ENCODE data around the gene XPA. TPM values are rescaled to one million over a fixed set of nuclear protein-coding genes. Genes with fewer than 3 reads are reported as not detected.

XPA gene
- total and polyA plus RNA-seq, 2 of the 13 experiments (the other 11 are each of a cell fraction or from before 2014, with no cell fraction given), result 2.3 to 15.2 TPM

- TF ChIP-seq SCMH1 (CRISPR knock-in tag; IDR thresholded peaks at IDR 0.05; ENCODE audit: borderline replicate concordance) (no peak), ARID5B (CRISPR knock-in tag; IDR thresholded peaks at IDR 0.05) (peak; percentile 40; the same call in 1 of the 2 replicates), ZNF33A (CRISPR knock-in tag; IDR thresholded peaks at IDR 0.05; ENCODE audit: borderline replicate concordance) (no peak), FOXM1 (CRISPR knock-in tag; IDR thresholded peaks at IDR 0.05) (no peak), MBNL3 (CRISPR knock-in tag; conservative IDR thresholded peaks at IDR 0.05) (no peak), ZNF660 (CRISPR knock-in tag; IDR thresholded peaks at IDR 0.05; ENCODE audit: borderline replicate concordance, low read depth) (no peak), KMT2A (CRISPR knock-in tag; IDR thresholded peaks at IDR 0.05) (peak; percentile 95), ZNF784 (CRISPR knock-in tag; IDR thresholded peaks at IDR 0.05; ENCODE audit: borderline replicate concordance) (peak; percentile 41; the same call in 1 of the 2 replicates), KLF15 (CRISPR knock-in tag; IDR thresholded peaks at IDR 0.05; ENCODE audit: borderline replicate concordance) (no peak; the same call in 1 of the 2 replicates), ERF (CRISPR knock-in tag; IDR thresholded peaks at IDR 0.05) (peak; percentile 56), CHCHD3 (CRISPR knock-in tag; IDR thresholded peaks at IDR 0.05) (no peak)
- TF ChIP-seq, protein P1, sequence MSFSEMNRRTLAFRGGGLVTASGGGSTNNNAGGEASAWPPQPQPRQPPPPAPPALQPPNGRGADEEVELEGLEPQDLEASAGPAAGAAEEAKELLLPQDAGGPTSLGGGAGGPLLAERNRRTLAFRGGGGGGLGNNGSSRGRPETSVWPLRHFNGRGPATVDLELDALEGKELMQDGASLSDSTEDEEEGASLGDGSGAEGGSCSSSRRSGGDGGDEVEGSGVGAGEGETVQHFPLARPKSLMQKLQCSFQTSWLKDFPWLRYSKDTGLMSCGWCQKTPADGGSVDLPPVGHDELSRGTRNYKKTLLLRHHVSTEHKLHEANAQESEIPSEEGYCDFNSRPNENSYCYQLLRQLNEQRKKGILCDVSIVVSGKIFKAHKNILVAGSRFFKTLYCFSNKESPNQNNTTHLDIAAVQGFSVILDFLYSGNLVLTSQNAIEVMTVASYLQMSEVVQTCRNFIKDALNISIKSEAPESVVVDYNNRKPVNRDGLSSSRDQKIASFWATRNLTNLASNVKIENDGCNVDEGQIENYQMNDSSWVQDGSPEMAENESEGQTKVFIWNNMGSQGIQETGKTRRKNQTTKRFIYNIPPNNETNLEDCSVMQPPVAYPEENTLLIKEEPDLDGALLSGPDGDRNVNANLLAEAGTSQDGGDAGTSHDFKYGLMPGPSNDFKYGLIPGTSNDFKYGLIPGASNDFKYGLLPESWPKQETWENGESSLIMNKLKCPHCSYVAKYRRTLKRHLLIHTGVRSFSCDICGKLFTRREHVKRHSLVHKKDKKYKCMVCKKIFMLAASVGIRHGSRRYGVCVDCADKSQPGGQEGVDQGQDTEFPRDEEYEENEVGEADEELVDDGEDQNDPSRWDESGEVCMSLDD (CRISPR knock-in tag; IDR thresholded peaks at IDR 0.05; ENCODE audit: borderline replicate concordance), result no peak
- TF ChIP-seq, protein P2, sequence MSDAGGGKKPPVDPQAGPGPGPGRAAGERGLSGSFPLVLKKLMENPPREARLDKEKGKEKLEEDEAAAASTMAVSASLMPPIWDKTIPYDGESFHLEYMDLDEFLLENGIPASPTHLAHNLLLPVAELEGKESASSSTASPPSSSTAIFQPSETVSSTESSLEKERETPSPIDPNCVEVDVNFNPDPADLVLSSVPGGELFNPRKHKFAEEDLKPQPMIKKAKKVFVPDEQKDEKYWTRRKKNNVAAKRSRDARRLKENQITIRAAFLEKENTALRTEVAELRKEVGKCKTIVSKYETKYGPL (CRISPR knock-in tag; IDR thresholded peaks at IDR 0.05), result no peak; the same call in 1 of the 2 replicates
- TF ChIP-seq, protein P3, sequence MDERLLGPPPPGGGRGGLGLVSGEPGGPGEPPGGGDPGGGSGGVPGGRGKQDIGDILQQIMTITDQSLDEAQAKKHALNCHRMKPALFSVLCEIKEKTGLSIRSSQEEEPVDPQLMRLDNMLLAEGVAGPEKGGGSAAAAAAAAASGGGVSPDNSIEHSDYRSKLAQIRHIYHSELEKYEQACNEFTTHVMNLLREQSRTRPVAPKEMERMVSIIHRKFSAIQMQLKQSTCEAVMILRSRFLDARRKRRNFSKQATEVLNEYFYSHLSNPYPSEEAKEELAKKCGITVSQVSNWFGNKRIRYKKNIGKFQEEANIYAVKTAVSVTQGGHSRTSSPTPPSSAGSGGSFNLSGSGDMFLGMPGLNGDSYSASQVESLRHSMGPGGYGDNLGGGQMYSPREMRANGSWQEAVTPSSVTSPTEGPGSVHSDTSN (CRISPR knock-in tag; IDR thresholded peaks at IDR 0.05), result no peak
- TF ChIP-seq, protein P4, sequence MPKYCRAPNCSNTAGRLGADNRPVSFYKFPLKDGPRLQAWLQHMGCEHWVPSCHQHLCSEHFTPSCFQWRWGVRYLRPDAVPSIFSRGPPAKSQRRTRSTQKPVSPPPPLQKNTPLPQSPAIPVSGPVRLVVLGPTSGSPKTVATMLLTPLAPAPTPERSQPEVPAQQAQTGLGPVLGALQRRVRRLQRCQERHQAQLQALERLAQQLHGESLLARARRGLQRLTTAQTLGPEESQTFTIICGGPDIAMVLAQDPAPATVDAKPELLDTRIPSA (CRISPR knock-in tag; IDR thresholded peaks at IDR 0.05; ENCODE audit: borderline replicate concordance), result 0 out of 2 replicates have a peak, but pooled peaks have one; percentile 68
Observed at GRCh38 chr9:97632985-97633858, 63.9 kb downstream of the XPA start, which contains the start of the genes NCBP1 and TSTD2 (continued).

Measured in HepG2 (cell line).